Vagina (tissue), 2 donors: Measurements from ENCODE around the gene FGFRL1.

Experiments
- CTCF ChIP-seq, 3 experiments: fragments of 450-650 bp in 2 of 3; fragments of 200-600 bp in 1 of 3; sonication (generic) in 1 of 3; IDR thresholded peaks; one replicate each; pipeline ENCODE4 v1.5.1; 2017 to 2019; ENCODE audit warnings: antibody characterized with exemption in 3 of 3, mild to moderate bottlenecking in 2 of 3, moderate library complexity in 2 of 3
- POLR2A ChIP-seq, 2 donors: fragments of 450-650 bp; IDR thresholded peaks; one replicate each; pipeline ENCODE4 v1.6.1; 2017; ENCODE audit warnings: antibody characterized with exemption in 2 of 2, mild to moderate bottlenecking in 2 of 2, moderate library complexity in 2 of 2
- POLR2AphosphoS5 ChIP-seq, 2 donors: sonication (generic); formaldehyde crosslinking; IDR thresholded peaks; one replicate each; pipeline ENCODE4 v1.9.0; 2017; ENCODE audit warnings: antibody characterized with exemption in 2 of 2, mild to moderate bottlenecking in 2 of 2, low read depth in 1 of 2; ENCODE audit not compliant: insufficient read depth in 1 of 2

DNA sequence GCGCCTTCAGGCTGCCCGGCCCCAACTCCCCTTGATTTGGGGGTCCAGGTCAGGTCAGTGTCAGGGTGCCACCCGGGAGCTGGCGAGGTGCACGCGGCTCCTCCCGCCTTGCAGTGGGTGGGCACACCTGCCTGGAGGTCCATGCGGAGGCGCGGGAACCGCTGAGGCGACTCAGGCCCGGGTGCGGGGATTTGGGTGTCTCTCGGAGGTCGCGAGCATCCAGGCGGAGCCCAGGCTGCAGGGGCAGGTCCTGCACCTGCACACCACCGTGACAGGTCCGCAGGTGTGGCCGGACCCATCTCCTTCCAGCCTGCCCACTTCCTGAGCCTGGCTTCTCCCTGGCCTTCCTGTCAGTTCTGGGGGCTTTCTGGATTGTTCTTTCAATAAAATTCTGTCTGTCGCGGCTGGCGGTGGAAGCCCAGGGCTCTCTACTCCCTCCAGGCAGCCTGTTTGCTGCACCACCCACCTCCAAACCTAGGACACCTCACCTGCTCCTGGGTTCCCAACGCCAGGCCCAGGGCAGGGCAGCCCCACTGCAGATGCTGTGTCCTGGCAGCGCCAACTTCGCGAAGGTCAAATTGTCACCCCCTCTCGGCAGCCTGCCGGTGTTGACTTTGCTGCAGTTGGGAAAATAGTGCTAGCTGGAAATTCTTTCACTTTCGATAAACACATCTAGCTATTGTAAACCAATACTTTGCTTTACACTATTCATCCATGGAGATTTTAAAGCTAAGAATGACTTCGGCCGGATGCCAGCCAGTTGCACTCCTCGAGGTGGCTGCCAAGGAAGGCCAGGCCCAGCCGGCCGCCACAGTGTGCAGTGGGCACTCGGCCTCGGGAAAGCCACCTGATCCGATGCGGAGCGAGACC, 35.9 kb downstream of the FGFRL1 start:
- TF ChIP-seq CTCF (IDR thresholded peaks at IDR 0.05): no peak
- TF ChIP-seq POLR2A (IDR thresholded peaks at IDR 0.05): no peak
- TF ChIP-seq POLR2AphosphoS5 (IDR thresholded peaks at IDR 0.05; ENCODE audit: insufficient read depth in 1 of 2, low read depth in 1 of 2): no peak
